Loucy (cell line): ENCODE measurements around the gene UXT.
"Not testable (repeated sequence)": the region's sequence is repeated elsewhere in the genome, so short reads cannot be mapped to it uniquely, and the experiment has no call there.

ENCODE experiments used
- H2AFZ ChIP-seq: fragments of 200-600 bp; sonication (generic); 2 replicates; pipeline ENCODE4 v1.6.0; 2016; ENCODE audit warnings: antibody characterized with exemption, mild to moderate bottlenecking, low read length, moderate library complexity
- H3F3A ChIP-seq: fragments of 200-600 bp; 2 replicates; pipeline ENCODE4 v1.6.0; 2016; ENCODE audit warnings: antibody characterized with exemption, low read depth, mild to moderate bottlenecking
- H3K27me3 ChIP-seq: fragments of 200-600 bp; sonication (generic); 2 replicates; pipeline ENCODE4 v1.6.1; 2014; ENCODE audit warnings: low read length, mild to moderate bottlenecking; ENCODE audit not compliant: insufficient read depth, poor library complexity, severe bottlenecking
- H3K36me3 ChIP-seq: fragments of 200-600 bp; sonication (generic); 2 replicates; pipeline ENCODE4 v1.6.1; 2016; ENCODE audit warnings: low read length; ENCODE audit not compliant: insufficient read depth
- H3K4me1 ChIP-seq: fragments of 200-600 bp; sonication (generic); 2 replicates; pipeline ENCODE4 v1.5.1; 2014; ENCODE audit warnings: low read length, mild to moderate bottlenecking; ENCODE audit not compliant: insufficient read depth, poor library complexity, severe bottlenecking
- H3K4me2 ChIP-seq: fragments of 200-600 bp; sonication (generic); 2 replicates; pipeline ENCODE4 v1.6.0; 2014; ENCODE audit warnings: antibody characterized with exemption, low read length, low read depth, mild to moderate bottlenecking; ENCODE audit not compliant: poor library complexity, severe bottlenecking
- H3K4me3 ChIP-seq: fragments of 200-600 bp; sonication (generic); 2 replicates; pipeline ENCODE4 v1.5.1; 2014; ENCODE audit warnings: low read length, mild to moderate bottlenecking, mixed read lengths; ENCODE audit not compliant: poor library complexity, severe bottlenecking
- H3K79me2 ChIP-seq: fragments of 200-600 bp; sonication (generic); 2 replicates; pipeline ENCODE4 v1.6.1; 2014; ENCODE audit warnings: low read length; ENCODE audit not compliant: insufficient read depth
- H3K9ac ChIP-seq: fragments of 200-600 bp; sonication (generic); 2 replicates; pipeline ENCODE4 v1.6.0; 2014; ENCODE audit warnings: mild to moderate bottlenecking, low read depth, low read length, moderate library complexity; ENCODE audit not compliant: poor library complexity, severe bottlenecking
- H3K9me2 ChIP-seq: fragments of 200-600 bp; sonication (generic); replicated peaks from 2 replicates; pipeline ENCODE4 v1.6.1; 2016; ENCODE audit warnings: low read depth, low read length, mixed read lengths
- H3K9me3 ChIP-seq: fragments of 200-600 bp; sonication (generic); 2 replicates; pipeline ENCODE4 v1.6.1; 2014; ENCODE audit warnings: mild to moderate bottlenecking, antibody characterized with exemption, low read length, low read depth; ENCODE audit not compliant: insufficient read depth
- H4K20me1 ChIP-seq: fragments of 200-600 bp; sonication (generic); 2 replicates; pipeline ENCODE4 v1.6.0; 2014; ENCODE audit warnings: antibody characterized with exemption, low read length, mild to moderate bottlenecking; ENCODE audit not compliant: insufficient read depth, poor library complexity, severe bottlenecking
- EZH2phosphoT487 ChIP-seq: fragments of 200-600 bp; IDR thresholded peaks from 2 replicates; pipeline ENCODE4 v1.6.1; 2018; ENCODE audit warnings: antibody characterized with exemption, mild to moderate bottlenecking, moderate library complexity, borderline replicate concordance
- TF ChIP-seq, protein P1 (sequence below): fragments of 200-600 bp; sonication (generic); conservative IDR thresholded peaks from 2 replicates; pipeline ENCODE4 v1.5.1; 2014; ENCODE audit warnings: mild to moderate bottlenecking, antibody characterized with exemption, low read length

Gene UXT

DNA sequence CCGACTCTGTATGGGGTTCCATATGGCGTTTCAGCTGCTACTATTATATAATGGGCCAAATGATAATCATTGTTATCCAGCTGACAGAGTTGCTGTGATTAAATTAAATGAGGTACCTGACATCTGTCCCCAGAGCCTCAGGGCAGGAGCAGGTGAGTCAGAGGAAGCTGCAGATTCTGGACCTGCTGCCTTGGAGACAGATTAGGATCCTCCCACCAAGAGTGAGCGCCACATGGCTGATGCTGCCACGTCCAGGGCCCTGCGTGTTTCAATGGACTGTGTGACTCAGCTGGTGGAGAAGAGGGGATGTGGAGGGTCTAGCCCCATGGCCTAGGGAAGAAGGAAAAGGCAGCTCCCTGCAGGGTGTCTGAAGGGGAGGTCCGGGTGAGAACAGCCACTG lies 28.3 kb upstream of the UXT start:
- H3K4me1 ChIP-seq: no peaks in the 10 kb centered on the region

DNA sequence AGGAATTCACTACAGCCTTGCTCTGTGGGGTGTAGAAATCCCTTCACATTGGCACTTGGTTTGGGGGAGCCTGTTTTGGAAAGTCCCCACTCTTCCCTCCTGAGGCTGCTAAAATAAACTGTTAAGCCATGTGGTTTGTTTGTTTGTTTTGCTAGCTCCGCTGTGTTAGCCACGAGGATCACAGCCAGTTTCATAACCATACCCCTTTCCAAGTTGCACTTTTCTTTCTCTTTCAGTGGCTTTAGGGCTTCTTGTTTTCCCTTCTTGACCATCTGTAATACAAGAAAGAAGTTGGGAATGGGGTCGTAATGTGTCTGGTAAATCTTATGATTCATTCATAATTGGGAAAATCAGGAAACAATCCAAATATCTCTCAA lies 24.8 kb upstream of the UXT start:
- H3K4me2 ChIP-seq: no peak overlapping the region
- no peak for TF ChIP-seq EZH2phosphoT487
- TF ChIP-seq, protein P1, sequence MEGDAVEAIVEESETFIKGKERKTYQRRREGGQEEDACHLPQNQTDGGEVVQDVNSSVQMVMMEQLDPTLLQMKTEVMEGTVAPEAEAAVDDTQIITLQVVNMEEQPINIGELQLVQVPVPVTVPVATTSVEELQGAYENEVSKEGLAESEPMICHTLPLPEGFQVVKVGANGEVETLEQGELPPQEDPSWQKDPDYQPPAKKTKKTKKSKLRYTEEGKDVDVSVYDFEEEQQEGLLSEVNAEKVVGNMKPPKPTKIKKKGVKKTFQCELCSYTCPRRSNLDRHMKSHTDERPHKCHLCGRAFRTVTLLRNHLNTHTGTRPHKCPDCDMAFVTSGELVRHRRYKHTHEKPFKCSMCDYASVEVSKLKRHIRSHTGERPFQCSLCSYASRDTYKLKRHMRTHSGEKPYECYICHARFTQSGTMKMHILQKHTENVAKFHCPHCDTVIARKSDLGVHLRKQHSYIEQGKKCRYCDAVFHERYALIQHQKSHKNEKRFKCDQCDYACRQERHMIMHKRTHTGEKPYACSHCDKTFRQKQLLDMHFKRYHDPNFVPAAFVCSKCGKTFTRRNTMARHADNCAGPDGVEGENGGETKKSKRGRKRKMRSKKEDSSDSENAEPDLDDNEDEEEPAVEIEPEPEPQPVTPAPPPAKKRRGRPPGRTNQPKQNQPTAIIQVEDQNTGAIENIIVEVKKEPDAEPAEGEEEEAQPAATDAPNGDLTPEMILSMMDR: no peak
- no peaks in the 10 kb centered on the region for H3K27me3 ChIP-seq
- H3K36me3 ChIP-seq: no peaks in the 10 kb centered on the region
- H3K4me1 ChIP-seq: no peaks in the 10 kb centered on the region
- H4K20me1 ChIP-seq: no peaks in the 10 kb centered on the region
- no peak overlapping the region for H3K9ac ChIP-seq
- no peaks in the 10 kb centered on the region for H3K9me2 ChIP-seq
- H3F3A ChIP-seq: no peaks in the 10 kb centered on the region
- no peak overlapping the region for H3K4me3 ChIP-seq
- no peak overlapping the region for H2AFZ ChIP-seq
- H3K9me3 ChIP-seq: no peaks in the 10 kb centered on the region
- no peaks in the 10 kb centered on the region for H3K79me2 ChIP-seq

More for the DNA sequence above, 28.3 kb upstream of the UXT start:
- H3K9ac ChIP-seq: no peak overlapping the region
- no peaks in the 10 kb centered on the region for H3K79me2 ChIP-seq
- no peaks in the 10 kb centered on the region for H4K20me1 ChIP-seq
- H3K4me2 ChIP-seq: no peak overlapping the region
- no peak for TF ChIP-seq EZH2phosphoT487
- TF ChIP-seq, protein P1: no peak
- no peak overlapping the region for H3K4me3 ChIP-seq
- H3K9me3 ChIP-seq: no peaks in the 10 kb centered on the region
- no peaks in the 10 kb centered on the region for H3K27me3 ChIP-seq
- H3F3A ChIP-seq: no peaks in the 10 kb centered on the region
- no peaks in the 10 kb centered on the region for H3K36me3 ChIP-seq
- H2AFZ ChIP-seq: no peak overlapping the region
- no peaks in the 10 kb centered on the region for H3K9me2 ChIP-seq

DNA sequence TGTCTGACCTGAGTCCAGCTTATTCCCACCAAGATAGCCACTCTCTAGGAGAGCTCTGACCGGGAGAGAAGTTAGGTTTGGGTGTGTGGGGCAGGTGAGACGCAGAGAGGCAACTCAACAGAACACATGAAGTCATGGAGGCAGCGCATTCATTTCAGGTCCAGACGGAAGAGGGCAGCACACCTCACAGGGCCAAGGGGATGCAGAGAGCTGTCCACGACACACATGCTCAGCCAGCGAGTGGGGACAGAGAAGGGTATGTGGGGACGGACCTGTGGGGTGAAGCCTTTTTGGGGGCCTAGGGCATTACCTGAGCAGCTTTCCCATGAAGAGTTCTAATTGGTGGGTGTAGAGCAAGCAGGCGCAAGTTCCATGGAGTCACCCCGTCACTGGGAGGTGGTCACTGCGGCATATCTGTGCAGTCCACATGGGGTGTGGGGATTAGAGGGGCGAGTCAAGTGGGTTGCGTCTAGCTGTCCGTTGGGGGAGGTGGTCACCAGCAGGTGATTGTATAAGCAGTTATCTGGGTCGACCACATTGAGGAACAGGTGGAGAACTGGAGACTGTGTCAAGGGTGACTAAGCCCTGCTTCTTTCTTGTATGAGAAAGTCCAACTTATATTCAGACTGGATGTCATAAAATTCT lies 24.3 kb upstream of the UXT start:
- TF ChIP-seq, protein P1: no peak
- no peaks in the 10 kb centered on the region for H3K79me2 ChIP-seq
- H3K9ac ChIP-seq: no peak overlapping the region
- no peaks in the 10 kb centered on the region for H3F3A ChIP-seq
- H3K4me1 ChIP-seq: no peaks in the 10 kb centered on the region
- no peaks in the 10 kb centered on the region for H3K9me3 ChIP-seq
- no peak overlapping the region for H3K4me2 ChIP-seq
- no peak overlapping the region for H2AFZ ChIP-seq
- no peak overlapping the region for H3K4me3 ChIP-seq
- H3K36me3 ChIP-seq: no peaks in the 10 kb centered on the region
- no peaks in the 10 kb centered on the region for H3K9me2 ChIP-seq
- H4K20me1 ChIP-seq: no peaks in the 10 kb centered on the region
- no peaks in the 10 kb centered on the region for H3K27me3 ChIP-seq

DNA sequence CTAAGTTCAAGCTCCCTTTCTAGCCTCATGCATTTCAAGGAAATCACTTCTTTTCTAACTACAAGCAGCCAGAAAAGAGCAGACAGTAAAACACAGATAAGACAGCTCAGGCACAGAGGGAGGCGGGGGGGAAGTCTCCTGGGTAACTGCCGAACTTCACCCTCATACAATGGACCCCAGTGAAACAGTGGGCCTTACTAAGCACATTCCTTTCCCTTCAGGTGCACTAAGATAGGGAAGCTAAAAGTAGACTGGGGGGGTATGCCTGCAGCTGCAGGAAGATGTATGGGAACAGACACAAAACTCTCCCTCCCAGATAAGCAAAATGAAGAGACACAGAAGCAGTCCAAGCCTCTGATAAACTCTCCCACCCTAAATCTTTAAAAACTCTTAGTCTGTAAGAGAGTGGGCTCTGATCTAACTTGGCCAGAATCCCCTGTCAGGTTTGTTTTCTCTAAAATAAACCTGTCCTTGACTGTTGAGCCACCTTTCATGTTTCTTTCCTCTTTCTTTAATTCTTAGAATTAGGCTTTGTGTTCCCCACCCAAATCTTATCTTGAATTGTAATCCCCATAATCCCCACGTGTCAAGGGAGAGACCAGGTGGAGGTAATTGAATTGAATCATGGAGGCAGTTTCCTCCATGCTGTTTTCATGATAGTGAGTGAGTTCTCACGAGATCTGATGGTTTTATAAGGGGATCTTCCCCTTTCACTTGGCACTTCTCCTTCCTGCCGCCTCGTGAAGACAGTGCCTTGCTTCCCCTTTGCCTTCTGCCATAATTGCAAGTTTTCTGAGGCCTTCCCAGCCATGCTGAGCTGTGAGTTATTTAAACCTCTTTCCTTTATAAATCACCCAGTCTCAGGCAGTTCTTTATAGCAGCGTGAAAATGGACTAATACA lies 17.2 kb upstream of the UXT start:
- H3K9ac ChIP-seq, H3K9me2 ChIP-seq, H3K79me2 ChIP-seq, H4K20me1 ChIP-seq, H3K4me3 ChIP-seq, H3F3A ChIP-seq, H2AFZ ChIP-seq, H3K4me1 ChIP-seq, H3K36me3 ChIP-seq, H3K27me3 ChIP-seq, H3K9me3 ChIP-seq, H3K4me2 ChIP-seq: not testable (repeated sequence)
